ENCODE results near the gene ENTREP3. TPM values are rescaled to one million over a fixed set of nuclear protein-coding genes. Genes with fewer than 3 reads are reported as not detected.

The ENTREP3 gene
- total and polyA plus RNA-seq, 7 donors = 17.6 to 61.3 (median 21.3) TPM

- intact Hi-C loops (cut with DNase I) = no loop called here
- Histone ChIP-seq H3K27ac (no peak overlapping the region), H3K9me3 (no peaks in the 10 kb centered on the region), H3K4me3 (no peak overlapping the region), H3K27me3 (ENCODE audit: insufficient read depth in 3 of 3, low read length in 2 of 3) (no peaks in the 10 kb centered on the region), H3K36me3 (ENCODE audit: insufficient read depth in 1 of 2, low read depth in 1 of 2) (no peaks in the 10 kb centered on the region), H3K4me1 (no peaks in the 10 kb centered on the region)
- no peak for DNase-seq
- ATAC-seq = no peak
- TF ChIP-seq CTCF (IDR thresholded peaks at IDR 0.05) = no peak
- 92 to 95% (median 94%) methylated on average over 18 of the region's 18 CpGs for WGBS, 3 donors
Observed at GRCh38 chr1:155285631-155286044, 30.4 kb upstream of the ENTREP3 start.

- TF ChIP-seq CTCF (IDR thresholded peaks at IDR 0.05) = no peak
- no peaks in the 10 kb centered on the region for H3K36me3 ChIP-seq (ENCODE audit: insufficient read depth in 1 of 2, low read depth in 1 of 2)
- H3K27me3 ChIP-seq (ENCODE audit: insufficient read depth in 3 of 3, low read length in 2 of 3) = no peaks in the 10 kb centered on the region
- DNase-seq = no peak
- no peaks in the 10 kb centered on the region for H3K4me1 ChIP-seq
- H3K27ac ChIP-seq = no peak overlapping the region
- no peak overlapping the region for H3K4me3 ChIP-seq
- intact Hi-C loops (cut with DNase I) = no loop called here
- no peak for ATAC-seq
- 90 to 94% (median 91%) methylated on average over 14 of the region's 14 CpGs for WGBS, 3 donors
- no peaks in the 10 kb centered on the region for H3K9me3 ChIP-seq
Observed at GRCh38 chr1:155285063-155285462, 29.8 kb upstream of the ENTREP3 start.

GRCh38 chr1:155284476-155284875 is 29.2 kb upstream of the ENTREP3 start:
- Histone ChIP-seq H3K4me1 (no peaks in the 10 kb centered on the region), H3K27me3 (ENCODE audit: insufficient read depth in 3 of 3, low read length in 2 of 3) (no peaks in the 10 kb centered on the region), H3K36me3 (ENCODE audit: insufficient read depth in 1 of 2, low read depth in 1 of 2) (no peaks in the 10 kb centered on the region), H3K9me3 (no peaks in the 10 kb centered on the region), H3K27ac (no peak overlapping the region), H3K4me3 (no peak overlapping the region)
- no peak for ATAC-seq
- no peak for DNase-seq
- TF ChIP-seq CTCF (IDR thresholded peaks at IDR 0.05) = no peak
- 85 to 92% (median 90%) methylated on average over 12 of the region's 12 CpGs for WGBS, 3 donors
- intact Hi-C loops (cut with DNase I) = no loop called here

- Histone ChIP-seq H3K9me3 (no peaks in the 10 kb centered on the region), H3K4me1 (peaks cover 7% of the 10 kb centered on the region), H3K36me3 (ENCODE audit: insufficient read depth in 1 of 2, low read depth in 1 of 2) (no peaks in the 10 kb centered on the region), H3K27me3 (ENCODE audit: insufficient read depth in 3 of 3, low read length in 2 of 3) (no peaks in the 10 kb centered on the region), H3K4me3 (no peak overlapping the region), H3K27ac (no peak overlapping the region)
- intact Hi-C loops (cut with DNase I) = no loop called here
- DNase-seq (no peak), ATAC-seq (no peak)
- 93% methylated on average over 25 to 29 of the region's 29 CpGs for WGBS, 3 donors
- TF ChIP-seq CTCF (IDR thresholded peaks at IDR 0.05) = no peak
Observed at GRCh38 chr1:155282488-155283091, 27.3 kb upstream of the ENTREP3 start.

GRCh38 chr1:155279268-155279667 is 24.0 kb upstream of the ENTREP3 start:
- no peak for TF ChIP-seq CTCF (IDR thresholded peaks at IDR 0.05)
- Histone ChIP-seq H3K27me3 (ENCODE audit: insufficient read depth in 3 of 3, low read length in 2 of 3) (no peaks in the 10 kb centered on the region), H3K4me3 (no peak overlapping the region), H3K36me3 (ENCODE audit: insufficient read depth in 1 of 2, low read depth in 1 of 2) (no peaks in the 10 kb centered on the region), H3K4me1 (peaks cover 16% of the 10 kb centered on the region), H3K9me3 (no peaks in the 10 kb centered on the region), H3K27ac (no peak overlapping the region)
- DNase-seq = no peak
- ATAC-seq = no peak
- intact Hi-C loops (cut with DNase I) = loop anchor here in 1 of 2 donors (5.0 kb wide), 1 partner anchor 43 kb away; the partner anchor contains the start of gene RUSC1
- WGBS, 3 donors = 72 to 77% (median 72%) methylated on average over 2 of the region's 2 CpGs

All from psoas muscle (tissue), 8 donors.